Parathyroid adenoma (tissue), 2 donors: ENCODE measurements around the gene NCR2.

ENCODE experiments used
- H2AFZ ChIP-seq: fragments of 300-600 bp; sonication (generic); one replicate; pipeline ENCODE4 v1.7.0; 2017; ENCODE audit warnings: antibody characterized with exemption, mild to moderate bottlenecking
- H3K27ac ChIP-seq: fragments of 300-600 bp; sonication (generic); one replicate; pipeline ENCODE4 v1.7.0; 2017
- H3K27me3 ChIP-seq: fragments of 300-600 bp; sonication (generic); one replicate; pipeline ENCODE4 v1.7.0; 2017; ENCODE audit warnings: low read length; ENCODE audit not compliant: control insufficient read depth, insufficient read depth
- H3K36me3 ChIP-seq: fragments of 300-600 bp; sonication (generic); one replicate; pipeline ENCODE4 v1.7.0; 2017; ENCODE audit warnings: low read length; ENCODE audit not compliant: control insufficient read depth, insufficient read depth
- H3K4me1 ChIP-seq: fragments of 300-600 bp; sonication (generic); one replicate; pipeline ENCODE4 v1.7.0; 2017; ENCODE audit warnings: control low read depth
- H3K4me2 ChIP-seq: fragments of 300-600 bp; sonication (generic); one replicate; pipeline ENCODE4 v1.7.0; 2017; ENCODE audit warnings: low read length
- H3K4me3 ChIP-seq: fragments of 300-600 bp; sonication (generic); one replicate; pipeline ENCODE4 v1.7.0; 2017; ENCODE audit warnings: low read depth, low read length
- H3K79me2 ChIP-seq: fragments of 300-600 bp; sonication (generic); one replicate; pipeline ENCODE4 v1.7.0; 2017; ENCODE audit warnings: control low read depth
- H3K9ac ChIP-seq: fragments of 300-600 bp; sonication (generic); one replicate; pipeline ENCODE4 v1.7.0; 2017; ENCODE audit warnings: mild to moderate bottlenecking
- H3K9me3 ChIP-seq: fragments of 300-600 bp; sonication (generic); one replicate; pipeline ENCODE4 v1.7.0; 2017; ENCODE audit warnings: low read length; ENCODE audit not compliant: control insufficient read depth
- TF ChIP-seq, protein P1 (sequence below): fragments of 300-600 bp; sonication (generic); IDR thresholded peaks from one replicate; pipeline ENCODE4 v1.7.0; 2017; ENCODE audit warnings: antibody characterized with exemption, mild to moderate bottlenecking
- donor health status: primary hyperparathyroidism.

Gene NCR2

DNA sequence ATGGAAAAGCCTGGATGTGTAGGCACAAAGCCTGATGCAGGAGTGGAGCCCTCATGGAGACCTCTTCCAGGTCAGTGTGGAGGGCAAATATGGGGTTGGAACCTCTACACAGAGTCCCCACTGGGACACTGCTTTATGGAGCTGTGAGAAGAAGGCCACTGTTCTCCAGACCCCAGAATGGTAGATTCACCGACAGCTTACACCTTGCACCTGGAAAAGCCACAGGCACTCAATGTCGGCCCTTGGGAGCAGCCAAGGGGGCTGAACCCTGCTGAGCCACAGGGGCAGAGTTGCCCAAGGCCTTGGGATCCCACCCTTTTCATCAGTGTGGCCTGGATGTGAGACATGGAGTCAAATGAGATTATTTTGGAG, 24.9 kb downstream of the NCR2 start:
- Histone ChIP-seq H3K36me3 (no peaks in the 10 kb centered on the region), H3K4me1 (no peaks in the 10 kb centered on the region), H3K4me3 (no peak overlapping the region), H3K27ac (no peak overlapping the region), H3K4me2 (no peak overlapping the region), H3K9me3 (no peaks in the 10 kb centered on the region), H3K79me2 (no peaks in the 10 kb centered on the region), H2AFZ (no peak overlapping the region), H3K27me3 (no peaks in the 10 kb centered on the region), H3K9ac (no peak overlapping the region)
- TF ChIP-seq, protein P1, sequence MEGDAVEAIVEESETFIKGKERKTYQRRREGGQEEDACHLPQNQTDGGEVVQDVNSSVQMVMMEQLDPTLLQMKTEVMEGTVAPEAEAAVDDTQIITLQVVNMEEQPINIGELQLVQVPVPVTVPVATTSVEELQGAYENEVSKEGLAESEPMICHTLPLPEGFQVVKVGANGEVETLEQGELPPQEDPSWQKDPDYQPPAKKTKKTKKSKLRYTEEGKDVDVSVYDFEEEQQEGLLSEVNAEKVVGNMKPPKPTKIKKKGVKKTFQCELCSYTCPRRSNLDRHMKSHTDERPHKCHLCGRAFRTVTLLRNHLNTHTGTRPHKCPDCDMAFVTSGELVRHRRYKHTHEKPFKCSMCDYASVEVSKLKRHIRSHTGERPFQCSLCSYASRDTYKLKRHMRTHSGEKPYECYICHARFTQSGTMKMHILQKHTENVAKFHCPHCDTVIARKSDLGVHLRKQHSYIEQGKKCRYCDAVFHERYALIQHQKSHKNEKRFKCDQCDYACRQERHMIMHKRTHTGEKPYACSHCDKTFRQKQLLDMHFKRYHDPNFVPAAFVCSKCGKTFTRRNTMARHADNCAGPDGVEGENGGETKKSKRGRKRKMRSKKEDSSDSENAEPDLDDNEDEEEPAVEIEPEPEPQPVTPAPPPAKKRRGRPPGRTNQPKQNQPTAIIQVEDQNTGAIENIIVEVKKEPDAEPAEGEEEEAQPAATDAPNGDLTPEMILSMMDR, result no peak

DNA sequence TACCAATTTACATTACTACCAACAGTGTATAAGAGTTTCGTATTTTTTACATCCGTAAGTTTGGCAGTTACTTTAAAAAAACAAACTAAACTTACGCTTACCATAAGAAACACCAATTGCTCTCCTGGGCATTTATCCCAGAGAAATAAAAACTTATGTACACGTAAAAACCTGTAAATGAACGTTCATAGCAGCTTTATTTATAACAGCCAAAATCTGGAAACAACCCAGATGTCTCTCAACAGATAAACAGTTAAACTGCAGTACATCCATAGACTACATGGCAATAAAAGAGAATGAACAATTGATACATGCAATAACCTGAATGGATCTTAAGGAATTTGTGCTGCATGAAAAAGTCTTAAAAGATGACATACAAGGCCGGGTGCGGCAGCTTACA, 30.7 kb downstream of the NCR2 start:
- no peak overlapping the region for H3K4me3 ChIP-seq
- H3K36me3 ChIP-seq, result no peaks in the 10 kb centered on the region
- TF ChIP-seq, protein P1, result no peak

DNA sequence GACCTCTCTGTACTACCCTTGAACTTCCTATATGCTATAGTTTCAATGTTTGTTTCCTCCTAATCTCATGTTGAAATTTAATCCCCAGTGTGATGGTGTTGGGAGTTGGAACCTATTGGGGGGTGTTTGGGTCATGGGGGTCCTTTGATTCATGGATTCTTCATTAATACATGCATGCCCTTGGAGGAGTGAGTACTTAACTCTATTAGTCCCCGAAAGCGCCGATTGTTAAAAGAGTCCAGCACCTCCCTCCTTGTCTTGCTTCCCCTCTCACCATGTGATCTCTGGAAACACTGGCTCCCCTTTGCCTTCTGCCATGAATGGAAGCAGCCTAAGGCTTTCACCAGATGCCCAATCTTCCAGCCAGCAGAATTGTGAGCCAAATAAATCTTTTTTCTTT, 31.7 kb downstream of the NCR2 start:
- Histone ChIP-seq H3K27ac (no peak overlapping the region), H3K4me1 (no peaks in the 10 kb centered on the region), H3K79me2 (no peaks in the 10 kb centered on the region), H3K9me3 (no peaks in the 10 kb centered on the region), H2AFZ (no peak overlapping the region), H3K4me2 (no peak overlapping the region), H3K27me3 (no peaks in the 10 kb centered on the region), H3K9ac (no peak overlapping the region), H3K4me3 (no peak overlapping the region), H3K36me3 (no peaks in the 10 kb centered on the region)
- TF ChIP-seq, protein P1, result no peak

More for the DNA sequence above, 30.7 kb downstream of the NCR2 start:
- Histone ChIP-seq H3K27ac (no peak overlapping the region), H3K4me2 (no peak overlapping the region), H3K9ac (no peak overlapping the region), H3K79me2 (no peaks in the 10 kb centered on the region), H3K27me3 (no peaks in the 10 kb centered on the region), H2AFZ (no peak overlapping the region), H3K9me3 (no peaks in the 10 kb centered on the region), H3K4me1 (no peaks in the 10 kb centered on the region)

DNA sequence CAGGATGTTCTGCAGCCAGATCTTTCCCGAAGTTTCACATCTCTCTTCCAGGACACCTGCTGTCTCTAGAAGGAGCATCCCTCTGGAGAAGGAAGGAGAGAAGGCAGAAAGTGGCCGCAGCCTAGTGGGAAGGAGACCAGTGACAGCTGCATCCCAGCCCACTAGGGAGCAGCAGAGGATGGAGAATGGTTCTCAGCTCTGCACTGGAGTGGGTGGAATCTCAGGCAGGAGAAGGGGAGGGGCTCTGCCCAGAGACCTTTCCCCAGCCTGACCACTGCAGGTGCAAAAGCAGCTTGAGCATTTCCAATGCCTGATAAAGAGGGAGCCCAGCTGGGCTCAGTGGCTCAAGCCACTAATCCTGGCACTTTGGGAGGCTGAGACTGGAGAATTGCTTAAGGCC, 32.3 kb downstream of the NCR2 start:
- TF ChIP-seq, protein P1, result peak; percentile 24
- Histone ChIP-seq H2AFZ (no peak overlapping the region), H3K4me3 (no peak overlapping the region), H3K4me2 (no peak overlapping the region), H3K9ac (no peak overlapping the region), H3K9me3 (no peaks in the 10 kb centered on the region), H3K36me3 (no peaks in the 10 kb centered on the region), H3K27me3 (no peaks in the 10 kb centered on the region), H3K27ac (no peak overlapping the region), H3K4me1 (peaks cover 3% of the 10 kb centered on the region), H3K79me2 (no peaks in the 10 kb centered on the region)

DNA sequence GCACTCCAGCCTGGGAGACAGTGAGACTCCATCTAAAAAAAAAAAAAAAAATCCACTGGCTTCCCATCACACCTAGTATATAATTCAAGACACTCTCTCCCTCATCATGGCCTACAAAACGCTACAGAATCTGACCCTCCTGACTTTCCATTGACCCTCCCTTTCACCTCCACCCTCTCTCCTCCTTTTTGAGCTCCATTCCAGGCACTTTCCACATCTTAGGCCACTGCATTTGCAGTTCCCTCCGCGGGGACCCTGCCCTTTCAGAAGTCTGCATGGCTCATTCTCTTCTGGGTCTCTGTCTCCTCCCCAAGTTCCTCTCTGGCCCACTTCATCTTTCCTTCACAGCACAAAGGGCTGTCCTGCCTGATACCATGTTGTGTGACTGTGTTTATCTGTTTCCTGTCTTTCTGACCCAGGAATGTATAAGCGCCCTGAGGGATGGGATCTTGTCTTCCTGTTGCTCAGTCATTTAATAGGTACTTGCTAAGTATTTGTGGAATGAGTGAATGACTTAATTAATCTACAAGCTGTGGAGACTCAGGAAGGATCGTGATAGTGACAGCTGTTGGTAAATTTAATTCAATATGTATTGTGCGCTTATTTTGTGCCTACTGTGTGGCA, 35.2 kb downstream of the NCR2 start:
- TF ChIP-seq, protein P1, result no peak
- Histone ChIP-seq H3K4me1 (peaks cover 3% of the 10 kb centered on the region), H3K4me2 (no peak overlapping the region), H2AFZ (no peak overlapping the region), H3K9me3 (no peaks in the 10 kb centered on the region), H3K27me3 (no peaks in the 10 kb centered on the region), H3K79me2 (no peaks in the 10 kb centered on the region), H3K4me3 (no peak overlapping the region), H3K9ac (no peak overlapping the region), H3K27ac (no peak overlapping the region), H3K36me3 (no peaks in the 10 kb centered on the region)
